CD14-positive monocyte (primary cell): ENCODE measurements around the gene LYZL1. TPM values are rescaled to one million over a fixed set of nuclear protein-coding genes. Genes with fewer than 3 reads are reported as not detected.

Experiments used
- DNase-seq, 3 donors: peaks; one replicate each; pipeline ENCODE4 v3.0.0-alpha.2; 2011 to 2022
- H2AFZ ChIP-seq: 2 replicates; pipeline ENCODE4 v1.6.0; 2012; ENCODE audit warnings: mild to moderate bottlenecking, low read depth, low read length, inconsistent platforms; ENCODE audit not compliant: insufficient read depth, poor library complexity, severe bottlenecking
- H3K27ac ChIP-seq, 2 donors: 1 replicate in 1 of 2; 2 replicates in 1 of 2; pipeline ENCODE4 v1.5.1; 2012 to 2013; ENCODE audit warnings: low read length in 2 of 2, control low read depth in 1 of 2, inconsistent platforms in 1 of 2, low read depth in 1 of 2, mild to moderate bottlenecking in 1 of 2
- H3K27me3 ChIP-seq, 2 donors: one replicate each; pipeline versions ENCODE4 v1.6.0 to v1.6.1; 2011 to 2013; ENCODE audit warnings: low read length in 2 of 2; ENCODE audit not compliant: control insufficient read depth in 2 of 2, insufficient read depth in 2 of 2
- H3K36me3 ChIP-seq, 2 donors: replicated peaks in 1 of 2; 1 replicate in 1 of 2; 2 replicates in 1 of 2; pipeline versions ENCODE4 v1.5.1 to v1.6.1; 2012 to 2013; ENCODE audit warnings: low read length in 2 of 2, control low read depth in 1 of 2, inconsistent platforms in 1 of 2, mild to moderate bottlenecking in 1 of 2; ENCODE audit not compliant: insufficient read depth in 2 of 2, control insufficient read depth in 1 of 2
- H3K4me1 ChIP-seq, 2 donors: 1 replicate in 1 of 2; 2 replicates in 1 of 2; pipeline versions ENCODE4 v1.5.1 to v1.6.1; 2012 to 2013; ENCODE audit warnings: low read length in 2 of 2, control low read depth in 1 of 2, inconsistent platforms in 1 of 2, mild to moderate bottlenecking in 1 of 2, moderate library complexity in 1 of 2; ENCODE audit not compliant: insufficient read depth in 2 of 2, control insufficient read depth in 1 of 2
- H3K4me2 ChIP-seq: replicated peaks from 2 replicates; pipeline ENCODE3; 2012; ENCODE audit warnings: low read length, moderate library complexity, mild to moderate bottlenecking; ENCODE audit not compliant: poor library complexity, severe bottlenecking; ENCODE audit errors: extremely low read depth
- H3K4me3 ChIP-seq, 3 experiments: fragments of 200-600 bp in 1 of 3; sonication (generic) in 1 of 3; replicated peaks in 1 of 3; 1 replicate in 2 of 3; 2 replicates in 1 of 3; pipeline ENCODE4 v1.5.1; 2011 to 2013; ENCODE audit warnings: low read length in 3 of 3, mild to moderate bottlenecking in 3 of 3, control low read depth in 2 of 3, low read depth in 2 of 3, inconsistent platforms in 1 of 3, moderate library complexity in 1 of 3
- H3K79me2 ChIP-seq: 2 replicates; pipeline ENCODE4 v1.6.0; 2012; ENCODE audit warnings: mild to moderate bottlenecking, control low read depth, inconsistent platforms, low read length, moderate library complexity; ENCODE audit not compliant: insufficient read depth
- H3K9ac ChIP-seq: 2 replicates; pipeline ENCODE4 v1.6.0; 2017; ENCODE audit warnings: low read length, mild to moderate bottlenecking; ENCODE audit not compliant: insufficient read depth, poor library complexity, severe bottlenecking
- H3K9me3 ChIP-seq, 2 donors: replicated peaks in 1 of 2; 1 replicate in 1 of 2; 2 replicates in 1 of 2; pipeline versions ENCODE4 v1.5.1 to v1.6.1; 2012 to 2013; ENCODE audit warnings: low read length in 2 of 2, control low read depth in 1 of 2; ENCODE audit not compliant: control insufficient read depth in 1 of 2, insufficient read depth in 1 of 2
- H4K20me1 ChIP-seq: 2 replicates; pipeline ENCODE4 v1.6.0; 2012; ENCODE audit warnings: mild to moderate bottlenecking, low read length, control low read depth, moderate library complexity; ENCODE audit not compliant: insufficient read depth
- H3K27ac Mint-ChIP-seq, 7 donors: one replicate each; pipeline ENCODE4 v1.8.0; 2020; ENCODE audit warnings: mild to moderate bottlenecking in 7 of 7, mixed read lengths in 7 of 7, moderate library complexity in 6 of 7, inconsistent platforms in 2 of 7
- H3K27me3 Mint-ChIP-seq, 3 donors: one replicate each; pipeline ENCODE4 v1.8.0; 2021 to 2022; ENCODE audit warnings: low read depth in 3 of 3, mild to moderate bottlenecking in 3 of 3, mixed read lengths in 3 of 3, moderate library complexity in 3 of 3, inconsistent platforms in 1 of 3
- H3K36me3 Mint-ChIP-seq, 2 donors: one replicate each; pipeline ENCODE4 v1.8.0; 2020; ENCODE audit warnings: mixed read lengths in 2 of 2, inconsistent platforms in 1 of 2, mild to moderate bottlenecking in 1 of 2
- H3K4me1 Mint-ChIP-seq: one replicate; pipeline ENCODE4 v1.8.0; 2020; ENCODE audit warnings: mild to moderate bottlenecking, mixed read lengths
- H3K4me3 Mint-ChIP-seq, 2 donors: one replicate each; pipeline ENCODE4 v1.8.0; 2020; ENCODE audit warnings: mild to moderate bottlenecking in 2 of 2, mixed read lengths in 2 of 2, moderate library complexity in 1 of 2
- H3K9me3 Mint-ChIP-seq, 7 donors: one replicate each; pipeline ENCODE4 v1.8.0; 2020 to 2022; ENCODE audit warnings: mixed read lengths in 7 of 7, mild to moderate bottlenecking in 6 of 7, moderate library complexity in 6 of 7, inconsistent platforms in 2 of 7
- WGBS: methylation state at CpG from one replicate; pipeline ENCODE4 v1.1.5; 2013; ENCODE audit warnings: missing lambda C conversion rate; ENCODE audit not compliant: insufficient coverage; 5-methylcytosine and 5-hydroxymethylcytosine counted together
- intact Hi-C, 2 donors: fragments of 100-400 bp; cut with micrococcal nuclease; formaldehyde crosslinking; loops; one replicate each; pipeline versions ENCODE4 v1.15.0 to v1.15.1; 2023
- polyA plus RNA-seq, 3 donors: library from polyadenylated mRNA; depleted of rRNA in 1 of 3; unstranded in 2 of 3; stranded (reverse) in 1 of 3; fragments of 300-500 nt in 2 of 3; fragments of >200 nt in 1 of 3; fragmentation: Illumina TruSeq in 2 of 3; gene quantifications; 1 replicate in 2 of 3; 2 replicates in 1 of 3; pipeline ENCODE4 v1.2.3, GENCODE V29; 2012 to 2021
- TF ChIP-seq, protein P1 (sequence below): fragments of 200-600 bp; IDR thresholded peaks from one replicate; pipeline ENCODE4 v1.8.0; 2022; ENCODE audit warnings: antibody characterized with exemption, mild to moderate bottlenecking

The LYZL1 gene
- polyA plus RNA-seq, 3 donors, result not detected

DNA sequence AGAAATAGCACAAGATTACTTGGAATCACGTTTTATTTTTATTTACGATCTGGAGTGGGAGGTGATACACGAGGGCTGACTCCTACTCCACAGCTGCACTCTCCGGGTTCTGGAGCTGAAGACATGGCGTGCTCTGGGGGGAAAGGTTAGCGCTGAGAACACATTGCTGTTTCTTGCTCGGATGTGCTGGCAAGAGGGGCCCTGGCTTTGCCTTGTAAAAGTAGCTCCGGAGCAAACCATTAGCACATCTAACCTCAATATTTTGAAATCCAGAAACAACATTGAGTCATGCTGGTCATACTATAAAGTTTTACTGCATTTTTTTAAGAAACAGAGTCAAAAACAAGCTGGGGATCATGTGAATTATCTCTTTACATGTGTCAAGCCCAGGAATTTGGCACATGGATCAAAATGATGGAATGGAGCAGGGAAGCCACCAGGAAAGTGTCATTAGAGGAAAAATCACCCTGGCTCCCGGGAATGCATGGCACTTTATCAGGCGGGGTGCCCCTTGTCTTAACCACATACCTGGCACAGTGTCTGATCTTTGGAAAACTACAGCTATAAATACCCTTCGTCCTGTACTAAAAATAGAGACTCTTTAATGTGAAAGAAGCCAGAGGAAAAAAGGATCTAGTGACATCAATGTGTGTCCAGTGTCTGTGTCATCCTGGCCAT lies 31.6 kb upstream of the LYZL1 start:
- H3K27me3 Mint-ChIP-seq, result peaks cover 7 to 17% (median 16%) of the 10 kb centered on the region in 3 donors
- no peak overlapping the region for H3K4me3 ChIP-seq

DNA sequence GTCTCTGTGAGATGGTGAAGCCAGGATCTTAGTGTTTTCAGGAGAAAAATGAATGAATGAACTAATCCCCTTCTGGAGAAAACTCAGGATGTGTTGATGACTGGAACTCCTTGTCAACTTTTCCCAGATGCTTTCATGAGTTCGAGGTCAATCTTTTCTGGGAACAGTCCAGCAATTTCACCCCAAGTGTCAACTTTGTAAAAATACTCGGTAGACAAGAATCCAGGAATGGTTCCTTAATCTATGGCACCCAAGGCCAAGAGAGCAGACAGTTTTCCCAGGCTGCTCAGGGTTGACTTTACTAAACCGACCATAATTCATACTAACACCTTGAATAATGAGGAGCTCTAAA lies 31.1 kb upstream of the LYZL1 start:
- Histone ChIP-seq H3K9ac (no peak overlapping the region), H3K79me2 (no peaks in the 10 kb centered on the region), H3K4me2 (no peak overlapping the region), H4K20me1 (no peaks in the 10 kb centered on the region), H3K9me3 (no peaks in the 10 kb centered on the region), H3K4me1 (peaks cover 5 to 7% of the 10 kb centered on the region in 2 donors), H3K36me3 (no peaks in the 10 kb centered on the region), H3K27ac (no peak overlapping the region), H2AFZ (no peak overlapping the region), H3K27me3 (no peaks in the 10 kb centered on the region), H3K4me3 (no peak overlapping the region)
- no peak overlapping the region for H3K27ac Mint-ChIP-seq
- WGBS, result 85% methylated on average over 2 of the region's 3 CpGs
- no peak for DNase-seq
- peaks cover 0 to 16% (median 3%) of the 10 kb centered on the region in 7 donors for H3K9me3 Mint-ChIP-seq
- no peak overlapping the region for H3K4me3 Mint-ChIP-seq
- TF ChIP-seq, protein P1, sequence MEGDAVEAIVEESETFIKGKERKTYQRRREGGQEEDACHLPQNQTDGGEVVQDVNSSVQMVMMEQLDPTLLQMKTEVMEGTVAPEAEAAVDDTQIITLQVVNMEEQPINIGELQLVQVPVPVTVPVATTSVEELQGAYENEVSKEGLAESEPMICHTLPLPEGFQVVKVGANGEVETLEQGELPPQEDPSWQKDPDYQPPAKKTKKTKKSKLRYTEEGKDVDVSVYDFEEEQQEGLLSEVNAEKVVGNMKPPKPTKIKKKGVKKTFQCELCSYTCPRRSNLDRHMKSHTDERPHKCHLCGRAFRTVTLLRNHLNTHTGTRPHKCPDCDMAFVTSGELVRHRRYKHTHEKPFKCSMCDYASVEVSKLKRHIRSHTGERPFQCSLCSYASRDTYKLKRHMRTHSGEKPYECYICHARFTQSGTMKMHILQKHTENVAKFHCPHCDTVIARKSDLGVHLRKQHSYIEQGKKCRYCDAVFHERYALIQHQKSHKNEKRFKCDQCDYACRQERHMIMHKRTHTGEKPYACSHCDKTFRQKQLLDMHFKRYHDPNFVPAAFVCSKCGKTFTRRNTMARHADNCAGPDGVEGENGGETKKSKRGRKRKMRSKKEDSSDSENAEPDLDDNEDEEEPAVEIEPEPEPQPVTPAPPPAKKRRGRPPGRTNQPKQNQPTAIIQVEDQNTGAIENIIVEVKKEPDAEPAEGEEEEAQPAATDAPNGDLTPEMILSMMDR, result no peak
- H3K4me1 Mint-ChIP-seq, result peaks cover 21% of the 10 kb centered on the region
- intact Hi-C loops, result no loop called here
- H3K36me3 Mint-ChIP-seq, result no peaks in the 10 kb centered on the region
- H3K27me3 Mint-ChIP-seq, result peaks cover 5 to 15% (median 14%) of the 10 kb centered on the region in 3 donors

More for the DNA sequence above, 31.6 kb upstream of the LYZL1 start:
- H3K36me3 ChIP-seq, result no peaks in the 10 kb centered on the region
- no peak overlapping the region for H2AFZ ChIP-seq
- intact Hi-C loops, result no loop called here
- H3K4me3 Mint-ChIP-seq, result peak overlapping the region in 1 of 2 donors; percentile 5
- no peaks in the 10 kb centered on the region for H3K79me2 ChIP-seq
- H3K27ac Mint-ChIP-seq, result peak overlapping the region in 1 of 7 donors; percentile 20
- no peak overlapping the region for H3K9ac ChIP-seq
- no peaks in the 10 kb centered on the region for H3K36me3 Mint-ChIP-seq
- H3K9me3 Mint-ChIP-seq, result peaks cover 0 to 13% (median under 1%) of the 10 kb centered on the region in 7 donors
- DNase-seq, result peak in 1 of 3 donors; percentile 15
- H3K27me3 ChIP-seq, result no peaks in the 10 kb centered on the region
- 40% methylated on average over 3 of the region's 11 CpGs for WGBS
- peak overlapping the region; percentile 38 for H3K4me2 ChIP-seq
- H3K9me3 ChIP-seq, result no peaks in the 10 kb centered on the region
- H3K4me1 Mint-ChIP-seq, result peaks cover 21% of the 10 kb centered on the region
- H3K4me1 ChIP-seq, result peaks cover 5 to 7% of the 10 kb centered on the region in 2 donors
- TF ChIP-seq, protein P1, result no peak
- no peaks in the 10 kb centered on the region for H4K20me1 ChIP-seq
- H3K27ac ChIP-seq, result no peak overlapping the region
